HuH-7 (cell line): ENCODE results near the gene SV2B.

Experiments used
- DNase-seq: peaks from one replicate; pipeline ENCODE4 v3.0.0; 2011; ENCODE audit warnings: low spot score

SV2B gene

DNA sequence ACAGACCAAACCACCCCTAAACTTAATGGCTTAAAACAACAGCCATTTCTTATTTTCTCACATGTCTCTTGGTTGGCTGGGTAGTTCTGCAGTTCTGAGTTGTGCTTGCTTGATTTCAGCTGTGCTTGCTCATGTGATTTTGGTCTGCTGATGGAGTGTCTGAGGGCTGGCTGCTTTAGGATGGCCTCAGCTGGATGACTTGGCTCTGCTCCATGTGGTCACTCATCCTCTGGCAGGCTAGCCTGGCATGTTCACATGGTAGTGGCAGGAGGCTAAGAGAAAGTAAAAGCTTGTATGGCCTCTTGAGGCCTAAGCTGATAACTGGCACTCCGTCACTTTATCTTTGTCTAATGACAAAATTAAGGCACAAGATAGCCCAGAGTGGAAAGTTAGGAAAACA is 4.1 kb downstream of the SV2B start:
- no peak for DNase-seq

DNA sequence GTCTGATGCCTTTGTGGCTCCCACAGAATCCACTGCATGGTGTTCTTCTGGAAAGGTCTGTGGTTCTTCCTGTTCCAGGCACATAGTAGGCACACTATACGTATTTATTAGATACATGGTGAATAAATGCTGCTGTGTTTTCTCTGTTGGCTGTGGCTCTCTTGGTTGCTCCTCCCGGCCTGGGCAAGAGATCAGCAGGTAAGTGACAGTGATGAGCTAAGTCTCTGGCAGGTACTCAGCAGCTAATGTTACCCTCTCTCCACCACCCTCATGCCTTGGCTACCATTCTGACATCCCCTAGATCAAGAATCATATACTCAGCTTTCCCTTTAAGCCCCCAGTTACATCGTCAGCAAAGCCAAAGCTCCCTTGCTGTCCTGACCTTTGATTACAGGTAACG is 8.4 kb downstream of the SV2B start:
- DNase-seq = no peak

DNA sequence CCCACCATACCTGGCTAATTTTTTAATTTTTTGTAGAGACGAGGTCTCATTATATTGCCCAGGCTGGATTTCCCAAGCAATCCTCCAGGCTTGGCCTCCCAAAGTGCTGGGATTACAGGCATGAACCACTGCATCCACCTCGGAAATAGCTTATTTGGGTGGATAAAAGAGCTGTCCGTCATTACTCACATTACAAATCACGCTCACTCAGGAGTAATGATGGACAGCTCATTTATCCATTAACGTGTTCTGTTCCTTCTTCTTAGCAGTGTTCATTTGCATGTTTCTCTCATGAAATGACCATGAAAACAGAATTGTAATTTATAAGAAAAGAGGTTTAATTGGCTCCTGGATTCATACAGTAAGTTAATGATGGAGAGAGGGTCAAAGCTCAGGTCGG is 9.8 kb downstream of the SV2B start:
- no peak for DNase-seq

DNA sequence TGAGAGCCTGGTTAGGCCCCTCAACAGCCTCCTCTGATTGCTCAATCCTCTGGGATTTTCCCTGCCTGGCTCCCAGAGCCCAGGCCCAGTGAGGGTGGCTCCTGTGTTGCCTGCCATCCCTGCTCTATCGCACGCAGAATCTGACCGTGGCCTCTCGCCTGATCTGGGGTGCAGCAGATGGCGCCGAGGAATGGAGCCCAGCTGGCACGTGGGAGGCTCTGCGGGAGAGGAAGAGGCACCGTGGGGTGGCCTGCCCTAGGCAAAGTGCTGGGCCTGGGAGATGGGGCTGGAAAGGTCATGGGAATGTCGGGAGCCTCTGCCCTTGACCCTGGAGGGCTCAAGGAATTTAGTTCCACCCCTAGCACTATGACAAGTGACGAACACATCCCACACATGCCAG is 10.3 kb downstream of the SV2B start:
- DNase-seq = peak; percentile 43

DNA sequence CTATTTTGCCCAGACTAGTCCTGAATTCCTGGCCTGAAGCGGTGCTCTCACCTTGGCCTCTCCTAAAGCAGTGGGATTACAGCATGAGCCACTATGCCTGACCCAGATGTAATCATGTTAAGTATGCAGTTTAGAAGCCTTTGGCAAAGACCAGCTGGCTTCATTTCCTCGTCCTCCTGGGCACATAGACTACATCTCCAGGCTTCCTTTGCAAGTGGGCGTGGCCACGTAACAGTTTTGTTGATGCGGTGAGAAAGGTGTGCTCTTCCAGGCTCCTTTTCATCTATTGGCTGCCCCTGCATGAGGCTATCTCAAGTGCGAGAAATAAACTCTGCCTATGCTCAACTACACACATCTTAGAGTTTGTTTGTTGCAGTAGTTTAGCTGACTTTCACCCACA is 13.0 kb downstream of the SV2B start:
- DNase-seq = no peak

DNA sequence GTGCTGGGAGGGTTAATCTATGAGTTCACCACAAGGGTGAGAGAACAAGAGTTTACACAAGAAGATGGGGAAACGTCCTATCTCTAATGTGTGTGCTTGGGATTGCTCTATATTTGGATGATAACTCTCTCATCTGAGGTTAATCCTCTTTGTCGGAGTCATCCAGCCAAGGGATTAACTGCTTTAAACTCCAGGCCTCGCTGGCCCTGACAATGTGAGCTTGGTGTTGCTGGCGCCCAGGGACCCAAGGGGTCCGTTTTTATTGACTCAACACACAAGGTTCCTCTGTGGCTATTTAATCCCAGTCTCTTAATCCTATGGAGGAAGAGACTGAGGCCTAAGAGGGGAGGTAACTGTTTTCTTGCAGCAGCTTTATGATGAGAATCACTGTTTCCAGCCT is 14.2 kb downstream of the SV2B start:
- DNase-seq = no peak

DNA sequence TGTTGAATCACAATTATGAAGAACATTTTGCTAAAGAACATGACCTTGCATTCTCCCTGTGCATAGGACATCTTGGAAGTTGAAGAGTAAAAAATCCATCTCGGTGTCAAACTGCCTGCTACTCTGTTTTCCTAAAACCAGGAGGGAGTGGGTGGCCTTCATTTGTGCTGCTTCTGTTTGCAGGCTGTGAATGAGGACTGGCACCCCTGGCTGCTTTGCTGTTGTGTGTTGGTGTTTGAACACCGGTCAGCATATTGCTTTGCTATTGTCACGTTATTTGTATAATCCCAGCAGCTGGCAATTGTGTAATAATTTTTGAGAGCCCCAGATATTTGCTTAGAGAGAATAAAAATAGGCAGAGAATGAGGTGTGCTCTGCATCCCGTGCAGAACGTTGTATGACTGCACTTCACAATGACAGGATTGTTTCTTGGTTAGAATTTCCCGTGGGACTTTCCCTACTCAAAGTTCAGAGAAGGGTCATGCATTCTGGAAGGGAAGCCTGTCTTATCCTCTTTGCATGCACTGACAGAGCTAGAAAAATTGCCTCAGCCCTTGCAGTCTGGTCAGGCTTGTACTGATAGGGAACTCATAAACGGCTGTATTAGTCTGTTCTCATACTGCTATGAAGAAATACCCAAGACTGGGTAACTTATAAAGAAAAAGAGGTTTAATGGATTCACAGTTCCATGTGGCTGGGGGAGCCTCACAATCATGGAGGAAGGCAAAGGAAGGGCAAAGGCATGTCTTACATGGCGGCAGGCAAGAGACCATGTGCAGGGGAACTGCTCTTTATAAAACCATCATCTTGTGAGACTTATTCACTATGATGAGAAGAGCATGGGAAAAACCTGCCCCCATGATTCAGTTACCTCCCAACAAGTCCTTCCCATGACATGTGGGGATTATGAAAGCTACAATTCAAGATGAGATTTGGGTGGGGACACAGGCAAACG is 16.3 kb downstream of the SV2B start:
- DNase-seq = peak; percentile 43

DNA sequence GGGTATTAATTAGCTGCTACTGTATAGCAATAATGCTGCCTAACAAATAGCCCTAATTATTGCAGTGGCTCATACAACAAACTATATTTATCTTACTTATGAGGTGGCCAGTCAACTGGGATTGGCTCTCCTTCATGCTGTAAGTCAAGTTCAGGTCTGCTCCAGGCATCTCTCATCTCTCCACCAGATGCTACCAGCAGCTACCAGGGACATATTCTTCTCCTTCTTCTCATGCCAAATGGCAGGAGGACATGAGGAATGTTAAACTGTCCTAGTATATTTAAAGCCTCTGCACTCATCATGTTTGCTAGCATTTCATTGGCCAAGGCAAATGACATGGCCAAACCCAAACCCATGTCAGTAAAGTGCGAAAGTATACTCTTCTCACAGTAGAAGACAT is 17.3 kb downstream of the SV2B start:
- no peak for DNase-seq

DNA sequence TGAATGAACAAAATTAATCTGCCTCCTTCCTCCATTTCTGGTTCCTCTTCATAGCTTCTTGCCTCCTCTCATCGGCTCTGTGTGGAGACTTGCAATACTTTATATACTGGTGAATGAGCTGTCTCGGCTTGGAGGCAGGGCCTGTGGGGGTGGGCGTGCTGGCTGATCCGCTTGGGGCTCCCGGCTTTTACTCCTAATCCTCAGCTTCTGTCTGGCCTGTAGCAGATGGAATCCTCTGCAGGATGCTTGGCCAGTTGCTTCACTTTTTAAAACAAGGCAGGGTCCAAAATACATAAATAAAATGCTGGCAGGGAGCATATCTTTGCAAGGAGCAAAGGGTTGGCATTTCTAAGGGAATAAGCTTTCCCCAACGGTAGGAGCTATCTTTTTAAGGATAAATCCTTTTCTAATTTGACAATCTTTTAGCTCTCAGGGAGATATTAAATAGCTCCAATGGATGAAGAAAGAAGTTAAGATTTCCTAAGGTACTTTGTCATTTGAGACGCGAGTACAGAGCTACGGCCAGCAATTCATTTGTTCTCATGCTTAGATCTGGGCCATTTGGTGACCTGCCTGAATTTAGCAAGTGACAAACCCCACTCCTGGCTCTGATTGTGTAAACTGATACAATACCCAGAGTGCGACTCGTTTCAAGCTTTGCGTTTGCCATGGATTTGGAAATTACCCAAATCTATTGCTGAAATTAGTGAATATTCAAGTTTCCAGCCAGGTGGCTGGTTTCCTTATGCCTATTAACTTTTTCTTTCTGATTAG is 18.9 kb downstream of the SV2B start:
- no peak for DNase-seq

DNA sequence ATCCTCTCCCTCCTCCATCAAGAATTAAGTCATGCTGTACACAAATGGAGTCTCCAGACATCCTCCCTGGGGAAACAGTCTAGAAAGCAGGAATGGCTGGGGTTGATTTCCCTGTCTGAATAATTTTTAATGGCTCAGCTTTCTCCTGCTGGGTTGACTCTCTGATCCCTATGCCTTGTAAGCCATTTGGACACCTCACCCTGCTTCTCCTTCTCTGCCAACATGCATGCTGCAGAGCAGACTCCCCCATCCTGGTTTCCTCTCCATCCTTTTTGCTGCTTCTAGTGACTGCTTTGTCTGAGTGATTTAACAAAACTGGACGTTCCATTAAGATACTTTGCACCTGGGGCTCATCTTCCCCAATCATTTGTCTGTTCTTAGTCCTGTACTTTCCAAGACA is 22.2 kb downstream of the SV2B start:
- no peak for DNase-seq

DNA sequence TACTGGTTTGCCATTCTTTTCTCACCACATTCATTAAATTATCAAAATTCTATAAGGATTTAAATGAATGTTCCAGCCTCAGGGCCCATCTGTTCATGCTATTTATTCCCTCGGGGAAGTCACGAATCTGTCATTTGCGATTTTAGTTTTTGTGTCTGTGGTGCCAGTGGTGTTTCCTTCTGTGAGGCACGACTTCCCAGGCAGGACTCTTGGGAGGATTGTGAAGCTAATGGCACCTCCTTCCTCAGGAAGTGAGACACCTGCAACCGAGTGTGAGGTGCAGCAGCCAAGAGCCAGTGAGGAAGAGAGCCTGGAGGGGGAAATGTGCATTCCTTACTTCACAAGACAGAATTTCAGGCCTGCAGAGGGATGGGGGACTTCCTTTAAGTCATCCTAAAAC is 24.1 kb downstream of the SV2B start:
- no peak for DNase-seq

DNA sequence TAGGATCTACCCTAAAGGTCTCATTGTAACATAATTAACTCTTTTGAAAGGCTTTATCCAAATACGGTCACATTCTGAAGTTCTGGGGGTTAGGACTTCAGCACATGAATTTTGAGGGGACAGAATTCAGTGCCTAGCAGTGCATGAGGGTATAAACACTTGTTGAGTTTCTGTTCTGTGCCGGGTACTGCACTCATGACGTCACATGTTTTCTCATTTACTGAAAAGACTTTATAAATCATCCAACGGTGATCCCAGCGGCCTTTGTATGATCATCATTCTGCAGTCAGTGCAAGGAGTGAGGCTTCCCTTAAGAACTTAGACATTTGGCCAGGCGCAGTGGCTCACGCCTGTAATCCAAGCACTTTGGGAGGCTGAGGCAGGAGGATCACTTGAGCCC is 25.1 kb downstream of the SV2B start:
- no peak for DNase-seq

DNA sequence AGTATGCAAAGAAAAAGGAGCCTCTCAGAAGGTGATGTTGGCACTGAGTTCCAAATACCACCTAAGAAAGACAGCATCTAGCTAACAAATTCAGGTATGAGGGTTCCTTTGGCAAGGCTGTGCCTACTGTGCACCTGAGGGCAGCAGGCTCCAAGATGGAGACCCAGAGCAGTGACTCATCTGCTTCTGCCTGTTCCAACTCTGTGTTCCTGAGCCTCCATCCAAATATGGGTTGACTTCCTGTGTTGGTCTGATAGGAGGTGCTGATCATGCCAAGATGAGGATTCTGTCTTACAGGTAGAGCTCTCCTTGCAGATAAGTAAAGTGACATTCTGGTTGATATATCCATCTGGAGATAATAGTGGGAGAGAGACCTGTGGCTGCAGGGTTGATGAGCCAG is 26.0 kb downstream of the SV2B start:
- DNase-seq = no peak

DNA sequence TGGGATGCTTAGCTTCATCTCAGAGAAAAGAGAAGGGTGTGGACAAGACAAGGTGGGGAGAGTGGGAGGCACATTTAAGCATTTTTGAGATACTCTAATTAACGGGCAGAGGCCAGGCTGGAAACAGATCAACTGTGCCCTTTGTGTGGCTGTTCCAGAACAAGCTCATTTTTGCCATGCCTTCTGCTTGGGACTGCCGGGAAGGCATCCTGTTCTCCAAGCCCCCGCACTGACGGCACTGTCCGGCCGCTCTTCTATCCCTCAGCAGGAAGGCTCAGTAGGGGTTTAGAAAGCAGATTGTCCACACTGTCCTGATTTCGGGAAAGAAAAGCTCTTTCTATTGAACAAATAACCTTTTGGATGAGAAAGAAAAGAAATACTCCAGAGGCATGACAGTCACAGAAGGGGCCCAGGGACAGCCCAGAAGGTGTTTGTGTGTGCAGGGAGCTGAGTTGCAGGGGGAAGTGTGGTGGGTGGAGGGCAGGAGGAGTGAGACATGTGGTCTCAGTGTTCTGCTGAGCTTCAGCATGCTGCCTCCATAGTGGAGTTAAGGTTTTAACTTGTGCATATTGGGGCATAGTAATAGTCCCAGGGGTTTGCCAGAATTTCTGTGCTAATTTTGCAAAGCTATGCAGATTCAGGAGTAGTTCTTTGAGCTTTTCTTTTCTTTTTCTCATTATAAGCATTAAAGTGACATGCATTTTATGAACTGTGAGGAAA is 27.3 kb downstream of the SV2B start:
- DNase-seq = no peak

DNA sequence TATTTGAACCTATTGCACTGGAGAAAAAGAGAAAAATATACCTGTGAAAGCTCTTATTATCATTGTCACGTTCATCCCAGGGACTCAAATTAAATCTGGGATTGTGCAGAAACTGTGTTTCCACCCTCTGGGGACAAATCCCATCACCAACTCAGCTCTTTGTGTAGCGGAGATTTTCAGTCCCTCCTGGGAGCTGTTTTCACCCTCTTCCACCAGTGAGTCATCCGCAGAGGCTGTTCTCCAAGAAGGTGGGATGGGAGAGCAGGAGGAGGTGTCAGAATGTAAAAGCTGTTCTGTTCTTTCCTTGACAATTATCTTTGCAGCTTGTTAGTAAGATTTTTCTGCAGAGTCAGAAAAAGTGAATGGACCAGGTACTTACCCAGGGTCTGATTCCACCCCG is 28.0 kb downstream of the SV2B start:
- no peak for DNase-seq

DNA sequence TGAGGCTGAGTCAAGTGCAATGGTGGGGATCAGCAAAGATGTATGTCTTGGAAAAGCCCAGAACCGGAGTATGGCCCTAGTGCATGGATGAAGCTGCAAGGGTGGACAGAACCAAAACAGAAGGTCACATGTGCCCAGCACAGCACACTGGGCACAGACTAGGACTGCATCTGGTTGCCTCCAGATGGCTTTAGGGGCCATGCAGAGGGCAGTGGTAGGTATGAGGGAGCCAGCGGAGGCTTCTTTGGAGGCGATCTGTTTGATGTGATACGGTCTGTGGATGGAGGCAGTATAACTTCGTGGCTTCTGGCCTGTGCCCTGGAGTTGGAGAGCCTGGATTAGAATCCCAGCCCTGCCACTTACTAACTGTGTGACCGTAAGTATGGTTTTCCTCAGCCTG is 29.4 kb downstream of the SV2B start:
- DNase-seq = no peak

DNA sequence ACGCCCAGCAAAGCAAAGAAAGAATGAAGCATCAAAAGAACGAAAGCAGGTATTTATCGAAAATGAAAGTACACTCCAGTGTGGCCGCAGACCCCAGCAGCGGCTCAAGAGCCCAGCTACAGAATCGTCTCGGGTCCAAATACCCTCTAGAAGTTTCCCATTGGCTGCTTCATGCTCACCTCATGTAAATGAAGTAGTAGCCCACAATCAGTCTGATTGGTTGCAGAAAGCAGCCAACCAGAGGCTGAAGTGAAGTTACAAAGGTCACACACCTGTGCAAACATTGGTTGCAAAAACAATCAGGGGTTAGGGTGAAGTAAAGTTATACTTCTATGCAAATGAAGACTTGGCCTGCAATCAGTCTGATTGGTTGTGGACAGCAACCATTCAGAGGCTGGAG is 32.0 kb downstream of the SV2B start:
- peak; percentile 27 for DNase-seq

DNA sequence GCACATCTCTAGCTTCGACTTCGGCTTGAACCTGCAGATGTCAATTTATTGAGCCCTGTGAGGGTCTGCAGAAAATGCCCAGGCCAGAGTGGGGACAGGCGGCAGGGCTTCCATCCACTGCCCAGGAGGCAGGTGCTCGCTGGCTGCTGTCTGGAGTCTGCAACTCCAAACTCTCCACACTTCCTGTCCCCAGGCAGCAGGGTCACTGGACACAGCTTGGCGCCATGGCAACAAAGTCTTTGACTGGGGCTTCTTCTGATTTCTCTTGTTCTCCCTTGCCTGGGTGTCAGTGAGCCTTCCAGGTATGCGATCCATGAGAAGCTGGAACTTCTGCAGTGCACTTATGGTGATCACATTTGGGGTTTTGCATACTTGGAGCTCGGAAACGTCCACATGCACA is 33.5 kb downstream of the SV2B start:
- DNase-seq = no peak

DNA sequence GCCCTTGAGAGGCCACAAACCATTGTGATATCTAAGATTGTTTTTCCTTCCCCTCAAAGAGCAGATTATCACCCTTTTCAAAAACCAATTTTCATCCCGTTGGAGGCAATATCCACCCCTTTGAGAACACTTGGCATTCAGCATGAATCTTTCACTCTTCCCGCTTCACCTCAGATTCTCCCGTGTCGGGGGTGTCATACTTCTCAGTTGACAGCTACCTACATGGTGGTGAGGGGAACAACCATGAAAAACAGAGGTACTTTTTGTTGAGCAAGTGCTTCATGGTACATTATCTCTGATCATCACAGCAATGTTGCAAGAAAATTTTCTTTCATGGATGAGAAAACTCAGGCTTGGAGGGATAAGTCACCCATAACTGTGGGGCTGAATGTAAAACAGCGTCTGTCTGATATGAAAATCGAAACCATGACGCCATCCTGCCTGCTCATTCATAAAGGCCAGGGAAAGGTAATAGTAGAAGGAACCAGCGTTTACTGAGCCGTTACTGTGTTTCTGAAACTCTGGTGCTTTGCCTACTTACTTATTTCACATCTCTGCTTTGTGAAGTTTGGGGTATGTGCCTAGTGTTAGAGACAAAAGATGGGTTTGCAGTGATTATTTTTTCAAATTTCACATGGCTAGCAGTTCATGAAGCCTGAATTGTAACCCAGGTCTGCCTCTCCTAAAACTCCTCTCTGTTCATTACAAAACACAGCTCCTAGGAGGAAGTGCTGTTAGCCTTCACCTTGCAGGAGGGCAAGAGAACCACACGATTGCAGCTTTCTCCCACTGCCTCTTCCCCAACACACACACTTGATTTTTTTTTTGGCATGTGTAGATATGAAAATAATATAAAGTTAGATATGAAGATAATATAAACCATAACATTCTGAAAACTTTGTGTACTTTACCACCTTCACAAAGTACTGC is 35.4 kb downstream of the SV2B start:
- no peak for DNase-seq

DNA sequence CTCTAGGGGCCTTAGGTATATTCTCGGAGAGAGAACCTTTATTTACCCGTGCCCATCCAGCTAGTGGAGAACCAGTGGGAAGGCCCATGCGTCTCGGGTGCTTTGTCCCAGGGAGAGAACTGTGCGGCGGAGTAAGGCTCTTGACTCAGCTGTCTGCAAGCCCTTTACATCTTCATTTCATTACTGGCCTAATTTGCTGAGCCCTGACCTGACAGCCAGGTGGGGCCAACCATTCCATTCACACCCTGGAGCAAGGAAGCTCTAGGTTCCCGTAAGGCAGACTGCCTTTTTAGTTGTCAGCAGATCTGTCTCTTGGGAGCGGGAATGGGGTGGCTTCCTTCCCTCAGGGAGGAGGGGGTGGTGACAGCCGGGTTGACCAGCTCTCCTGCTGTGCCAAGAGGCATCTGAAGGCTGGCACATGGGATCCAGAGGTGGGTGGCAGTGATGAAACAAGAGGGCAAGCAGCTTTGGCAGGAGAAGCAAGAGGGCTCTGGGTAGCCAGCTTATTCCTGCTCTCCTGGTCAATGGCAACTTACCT is 36.4 kb downstream of the SV2B start:
- DNase-seq = no peak

DNA sequence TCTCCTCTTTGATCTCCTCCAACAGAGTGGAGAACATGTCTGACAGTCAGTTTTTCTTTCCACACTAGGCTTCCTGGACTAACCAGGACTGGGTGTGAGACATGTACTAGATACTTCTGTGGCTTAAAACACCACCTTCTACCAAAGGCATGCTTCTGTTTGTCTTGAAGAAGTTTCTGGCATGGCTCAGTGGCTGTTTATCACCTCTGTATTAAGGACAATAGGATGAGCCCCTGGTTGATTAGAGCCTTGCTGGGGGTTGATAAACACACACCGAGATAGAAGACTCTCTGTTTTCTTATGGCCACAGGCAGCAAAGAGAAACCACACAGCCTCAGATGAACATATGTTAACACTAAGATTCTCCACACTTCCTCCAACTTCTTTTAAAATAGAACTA is 40.5 kb downstream of the SV2B start:
- DNase-seq = no peak
